GM15510 (cell line): ENCODE measurements around the gene IRS2.

Experiments used
- POLR2A ChIP-seq: IDR thresholded peaks from 3 replicates; pipeline ENCODE4 v1.6.1; 2011; ENCODE audit warnings: borderline replicate concordance; ENCODE audit not compliant: insufficient read length; ENCODE audit errors: extremely low read depth

IRS2 gene

DNA sequence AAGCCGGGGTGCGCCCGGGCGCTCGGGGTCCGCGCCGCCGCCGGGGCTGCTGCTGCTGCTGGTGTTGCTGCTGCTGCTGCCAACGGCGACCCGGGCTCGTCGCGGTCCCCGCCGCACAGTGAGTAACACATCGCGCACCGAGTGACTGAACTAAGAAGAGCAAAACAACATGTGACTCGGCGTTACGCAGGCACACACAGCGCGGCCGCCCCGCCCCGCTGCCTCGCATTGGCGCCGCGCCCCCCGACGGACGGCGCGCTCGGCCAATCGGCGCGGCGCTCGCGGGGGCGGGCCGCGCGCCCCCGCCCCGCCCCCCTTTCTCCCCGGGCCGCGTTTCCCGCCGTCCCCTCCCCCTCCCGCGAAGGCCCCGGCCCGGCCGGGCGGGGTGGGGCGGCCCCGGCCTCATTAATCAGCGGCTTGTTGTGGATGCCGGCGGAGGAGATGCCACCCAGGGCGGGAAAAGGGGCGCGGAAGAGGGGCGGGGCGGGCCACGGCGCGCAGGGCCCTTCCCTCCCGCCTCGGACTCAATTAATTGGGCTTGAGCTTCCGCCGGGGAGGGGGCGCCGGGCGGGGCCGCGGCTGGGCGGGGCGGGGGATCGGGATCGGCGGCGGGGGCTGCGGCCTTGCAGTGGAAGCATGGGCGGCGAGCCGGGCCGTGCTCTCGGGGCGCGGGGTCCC is at the start of gene IRS2:
Gene IRS2, minus strand, starts transcription at position 127 of the 678 bp plus-strand sequence. CDS start 530 bp downstream, outside the sequence.
- TF ChIP-seq POLR2A = peak; percentile 52

GRCh38 chr13:109834973-109835720 is 48.8 kb upstream of the IRS2 start:
- no peak for TF ChIP-seq POLR2A

DNA sequence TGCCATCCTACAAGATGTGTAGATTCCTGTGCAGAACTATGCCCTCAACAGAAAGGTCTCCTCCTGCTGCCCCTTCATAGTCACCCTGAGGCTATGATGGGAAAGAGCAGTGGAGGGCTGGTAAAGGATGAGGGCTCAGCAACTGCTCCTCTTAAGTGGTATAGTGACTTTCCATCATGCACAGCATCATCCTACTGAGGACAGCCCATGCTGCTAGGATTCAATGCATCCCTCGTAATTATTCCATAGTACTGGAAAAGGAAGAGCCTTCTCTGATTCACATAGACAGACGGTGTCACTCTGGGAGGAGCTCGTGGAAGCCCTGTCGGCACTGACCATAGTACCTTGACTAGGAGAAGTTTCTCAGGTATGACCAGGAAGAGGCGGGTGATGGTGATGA is 47.6 kb upstream of the IRS2 start:
- no peak for TF ChIP-seq POLR2A

DNA sequence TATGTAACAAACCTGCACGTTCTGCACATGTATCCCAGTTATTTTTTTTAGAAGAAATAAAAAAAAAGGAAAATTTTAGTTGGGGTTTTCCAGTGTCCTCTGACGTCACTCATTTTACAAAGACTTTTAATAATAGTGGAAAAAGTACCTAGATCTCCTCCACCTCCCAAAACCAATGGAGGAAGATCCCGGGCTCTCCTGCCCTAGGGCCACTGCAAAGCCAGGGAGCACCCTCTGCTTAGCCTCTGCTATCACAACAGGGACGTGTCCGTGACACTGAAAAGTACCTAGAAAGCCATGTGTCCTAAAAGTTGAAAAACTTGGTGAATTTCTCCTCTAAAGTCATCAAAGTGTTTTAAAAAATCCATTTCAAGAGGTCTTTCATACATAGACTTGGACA is 46.7 kb upstream of the IRS2 start:
- no peak for TF ChIP-seq POLR2A

GRCh38 chr13:109821103-109821502 is 34.7 kb upstream of the IRS2 start:
- no peak for TF ChIP-seq POLR2A

GRCh38 chr13:109819874-109820273 is 33.5 kb upstream of the IRS2 start:
- no peak for TF ChIP-seq POLR2A

GRCh38 chr13:109818886-109819285 is 32.5 kb upstream of the IRS2 start:
- no peak for TF ChIP-seq POLR2A

DNA sequence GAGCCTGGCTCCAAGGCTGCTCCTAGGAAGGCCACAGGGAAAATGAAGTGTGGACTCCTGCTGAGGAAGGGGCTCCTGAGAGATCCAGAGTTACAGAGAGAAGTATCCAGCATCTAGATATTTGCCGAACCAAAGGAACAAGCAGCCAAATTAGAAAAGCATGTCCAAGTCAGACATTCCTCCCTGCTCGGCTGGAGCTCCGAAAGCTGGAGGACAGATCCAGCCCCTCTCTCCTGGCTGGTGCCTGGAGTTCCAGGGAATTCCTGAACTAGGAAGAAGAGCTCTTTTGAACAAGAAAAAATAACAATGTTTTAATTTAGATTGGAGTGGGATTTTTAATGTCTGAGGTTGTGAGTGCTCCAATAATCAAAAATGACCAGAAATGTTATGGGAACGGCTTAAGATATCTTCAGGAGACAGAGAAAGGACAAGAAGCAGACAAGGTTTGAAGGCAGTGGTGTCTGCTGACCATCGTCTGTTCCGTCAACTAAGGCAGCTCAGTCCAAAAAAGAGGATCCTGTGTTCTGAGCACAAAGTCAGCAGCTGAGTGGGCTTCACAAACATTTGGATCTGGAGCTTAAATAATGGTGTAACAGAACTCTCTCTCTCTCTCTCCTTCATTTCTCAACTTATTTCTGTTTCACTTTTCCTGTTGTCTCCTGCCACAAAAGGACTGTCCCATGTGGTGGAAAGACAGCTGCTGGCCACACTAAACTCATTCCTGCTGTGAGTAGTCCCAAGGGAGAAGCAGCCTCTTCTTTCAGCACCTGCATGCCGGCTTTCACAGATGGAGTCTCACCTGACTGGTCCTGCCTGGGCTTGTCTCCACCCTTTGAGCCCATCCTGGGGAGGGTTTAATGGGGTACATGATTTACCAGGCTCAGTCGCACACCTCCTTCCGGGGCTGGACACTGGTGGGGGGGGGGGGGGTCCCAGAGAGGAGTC is 31.5 kb upstream of the IRS2 start:
- no peak for TF ChIP-seq POLR2A

GRCh38 chr13:109816808-109817203 is 30.4 kb upstream of the IRS2 start:
- TF ChIP-seq POLR2A = no peak

DNA sequence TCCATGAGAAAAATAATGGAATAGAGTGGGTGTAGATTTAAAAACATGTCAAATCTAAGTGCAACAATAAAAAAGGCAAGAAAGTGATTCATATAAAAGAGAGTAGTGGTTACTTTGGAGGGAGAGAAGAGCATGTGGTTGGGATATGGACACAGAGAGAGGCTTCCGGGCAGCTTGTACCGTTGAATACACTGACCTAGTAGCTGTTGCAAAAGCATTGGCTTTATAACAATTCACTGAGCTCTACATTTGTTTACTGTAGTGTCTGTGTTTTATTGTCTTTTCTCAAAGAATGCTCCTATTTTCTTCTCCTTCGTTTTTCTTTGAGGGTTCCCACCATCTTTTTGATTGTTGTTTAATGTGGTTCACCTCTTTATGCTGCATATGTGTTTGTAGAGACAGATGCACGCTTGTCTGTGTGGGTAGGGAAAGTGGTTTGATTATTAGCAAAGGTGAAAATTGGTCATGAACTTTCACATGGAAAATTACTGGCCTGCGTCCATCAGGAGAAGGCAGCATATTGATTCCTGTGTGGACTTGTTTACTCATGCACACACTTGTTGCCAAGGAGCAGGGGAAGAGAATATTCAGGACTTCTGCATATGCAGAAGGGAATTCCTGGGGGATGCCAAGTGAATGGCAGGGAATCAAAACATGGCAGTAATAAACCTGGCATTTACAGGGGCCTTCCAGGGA is 29.9 kb upstream of the IRS2 start:
- no peak for TF ChIP-seq POLR2A

- TF ChIP-seq POLR2A = no peak
Observed at GRCh38 chr13:109815651-109816050, 29.3 kb upstream of the IRS2 start.

DNA sequence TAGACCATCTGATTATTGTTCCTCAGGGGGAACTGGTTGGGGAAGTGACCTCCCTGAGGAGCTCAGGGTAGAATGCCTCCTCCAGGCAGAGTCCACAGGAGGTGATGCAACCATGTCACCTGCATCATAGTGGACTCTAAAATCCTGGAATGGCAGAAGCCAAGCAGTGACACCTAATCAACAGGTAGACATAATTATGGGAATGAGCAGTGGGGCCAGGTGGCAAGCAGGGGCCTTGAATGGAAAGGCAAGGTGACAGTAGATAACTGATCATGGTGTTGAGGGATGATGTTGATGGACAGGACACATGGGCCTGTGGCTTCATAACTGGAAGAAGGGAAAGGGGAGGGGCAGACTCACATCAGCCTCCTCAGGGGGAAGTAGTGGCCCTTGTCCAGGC is 27.3 kb upstream of the IRS2 start:
- no peak for TF ChIP-seq POLR2A

- TF ChIP-seq POLR2A = no peak
Observed at GRCh38 chr13:109812382-109812781, 26.0 kb upstream of the IRS2 start.

- TF ChIP-seq POLR2A = no peak
Observed at GRCh38 chr13:109810761-109811510, 24.6 kb upstream of the IRS2 start.
